Measurements from ENCODE around the gene LGALS4. TPM values are rescaled to one million over a fixed set of nuclear protein-coding genes. Genes with fewer than 3 reads are reported as not detected.
"Not testable (repeated sequence)": the region's sequence is repeated elsewhere in the genome, so short reads cannot be mapped to it uniquely, and the experiment has no call there.

The LGALS4 gene
- polyA plus RNA-seq, 1 of the 3 experiments (the other 2 are of a cell fraction) = 0.21 TPM

DNA sequence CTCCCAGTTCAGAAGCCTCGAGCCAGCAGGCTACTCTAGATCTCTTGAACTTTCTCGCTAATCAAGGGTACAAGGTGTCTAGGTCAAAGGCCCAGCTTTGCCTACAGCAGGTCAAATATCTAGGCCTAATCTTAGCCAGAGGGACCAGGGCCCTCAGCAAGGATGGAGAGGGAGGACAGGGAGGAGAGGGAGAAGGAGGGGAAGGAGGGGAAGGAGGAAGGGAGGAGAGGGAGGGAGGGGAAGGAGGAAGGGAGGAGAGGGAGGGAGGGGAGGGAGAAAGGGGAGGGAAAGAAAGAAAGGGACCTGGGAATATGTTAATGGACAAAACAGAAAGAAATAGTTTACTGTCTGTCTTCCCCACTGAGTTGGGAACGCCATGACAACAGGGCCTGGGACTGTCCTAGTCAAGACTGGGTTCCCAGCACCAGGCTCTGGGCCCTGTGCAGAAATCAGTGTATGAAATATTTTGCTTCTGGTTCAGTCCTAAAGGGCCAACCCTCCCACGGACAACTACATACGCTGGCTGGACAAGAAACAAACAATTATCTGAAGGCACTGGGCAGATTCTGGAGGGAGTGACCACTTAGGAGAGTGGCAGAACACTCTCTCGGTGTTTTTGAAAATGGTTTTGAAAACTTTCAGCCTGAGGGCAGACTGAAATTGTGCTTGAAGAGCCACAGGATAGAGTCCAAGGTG, 14.3 kb upstream of the LGALS4 start:
- H3K4me2 ChIP-seq = no peak overlapping the region
- no peak for DNase-seq
- ChIA-PET CTCF (no interaction called here), POLR2A (no interaction called here)
- no peak overlapping the region for H3K27ac ChIP-seq (ENCODE audit: low read depth in 2 of 2, low read length in 1 of 2)
- H3K4me3 ChIP-seq (ENCODE audit: low read depth in 2 of 2, low read length in 1 of 2) = no peak overlapping the region
- 86% methylated on average over 6 of the region's 6 CpGs for WGBS (ENCODE audit: low lambda C conversion rate)
- no peaks in the 10 kb centered on the region for H4K20me1 ChIP-seq (ENCODE audit: insufficient read depth)
- H3K9me3 ChIP-seq = no peaks in the 10 kb centered on the region
- no peaks in the 10 kb centered on the region for H3K27me3 ChIP-seq (ENCODE audit: insufficient read depth)
- H3K79me2 ChIP-seq (ENCODE audit: insufficient read depth) = peaks cover 13% of the 10 kb centered on the region; the same call in 1 of the 2 replicates
- no peaks in the 10 kb centered on the region for H3K9me2 ChIP-seq
- H3K9ac ChIP-seq = no peak overlapping the region
- peaks cover 3 to 27% of the 10 kb centered on the region in 2 experiments for H3K36me3 ChIP-seq (replicated peaks in 1 of 2; ENCODE audit: control insufficient read depth in 1 of 2, insufficient read depth in 2 of 2, low read length in 1 of 2)
- TF ChIP-seq, protein P1, sequence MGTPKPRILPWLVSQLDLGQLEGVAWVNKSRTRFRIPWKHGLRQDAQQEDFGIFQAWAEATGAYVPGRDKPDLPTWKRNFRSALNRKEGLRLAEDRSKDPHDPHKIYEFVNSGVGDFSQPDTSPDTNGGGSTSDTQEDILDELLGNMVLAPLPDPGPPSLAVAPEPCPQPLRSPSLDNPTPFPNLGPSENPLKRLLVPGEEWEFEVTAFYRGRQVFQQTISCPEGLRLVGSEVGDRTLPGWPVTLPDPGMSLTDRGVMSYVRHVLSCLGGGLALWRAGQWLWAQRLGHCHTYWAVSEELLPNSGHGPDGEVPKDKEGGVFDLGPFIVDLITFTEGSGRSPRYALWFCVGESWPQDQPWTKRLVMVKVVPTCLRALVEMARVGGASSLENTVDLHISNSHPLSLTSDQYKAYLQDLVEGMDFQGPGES (IDR thresholded peaks at IDR 0.05; ENCODE audit: low read depth, low read length) = no peak
- no peak for TF ChIP-seq NRF1 (IDR thresholded peaks at IDR 0.05; ENCODE audit: low read depth, low read length)
- TF ChIP-seq GATA2 (CRISPR knock-in tag; IDR thresholded peaks at IDR 0.05) = no peak
- no peak for TF ChIP-seq NFIC (IDR thresholded peaks at IDR 0.05; ENCODE audit: borderline replicate concordance)
- no peak for TF ChIP-seq SMC3 (IDR thresholded peaks at IDR 0.05; ENCODE audit: low read depth, low read length)
- TF ChIP-seq, protein P2, sequence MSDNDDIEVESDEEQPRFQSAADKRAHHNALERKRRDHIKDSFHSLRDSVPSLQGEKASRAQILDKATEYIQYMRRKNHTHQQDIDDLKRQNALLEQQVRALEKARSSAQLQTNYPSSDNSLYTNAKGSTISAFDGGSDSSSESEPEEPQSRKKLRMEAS (IDR thresholded peaks at IDR 0.05; ENCODE audit: low read depth) = no peak
- no peak for TF ChIP-seq YY1 (IDR thresholded peaks at IDR 0.05; ENCODE audit: low read depth)
- no peak for TF ChIP-seq TEAD4 (IDR thresholded peaks at IDR 0.05; ENCODE audit: borderline replicate concordance, insufficient read depth)
- no peak for TF ChIP-seq JUND (IDR thresholded peaks at IDR 0.05)
- TF ChIP-seq, protein P3, sequence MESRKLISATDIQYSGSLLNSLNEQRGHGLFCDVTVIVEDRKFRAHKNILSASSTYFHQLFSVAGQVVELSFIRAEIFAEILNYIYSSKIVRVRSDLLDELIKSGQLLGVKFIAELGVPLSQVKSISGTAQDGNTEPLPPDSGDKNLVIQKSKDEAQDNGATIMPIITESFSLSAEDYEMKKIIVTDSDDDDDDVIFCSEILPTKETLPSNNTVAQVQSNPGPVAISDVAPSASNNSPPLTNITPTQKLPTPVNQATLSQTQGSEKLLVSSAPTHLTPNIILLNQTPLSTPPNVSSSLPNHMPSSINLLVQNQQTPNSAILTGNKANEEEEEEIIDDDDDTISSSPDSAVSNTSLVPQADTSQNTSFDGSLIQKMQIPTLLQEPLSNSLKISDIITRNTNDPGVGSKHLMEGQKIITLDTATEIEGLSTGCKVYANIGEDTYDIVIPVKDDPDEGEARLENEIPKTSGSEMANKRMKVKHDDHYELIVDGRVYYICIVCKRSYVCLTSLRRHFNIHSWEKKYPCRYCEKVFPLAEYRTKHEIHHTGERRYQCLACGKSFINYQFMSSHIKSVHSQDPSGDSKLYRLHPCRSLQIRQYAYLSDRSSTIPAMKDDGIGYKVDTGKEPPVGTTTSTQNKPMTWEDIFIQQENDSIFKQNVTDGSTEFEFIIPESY (IDR thresholded peaks at IDR 0.05; ENCODE audit: borderline replicate concordance, low read depth) = no peak
- no peak for TF ChIP-seq TAF1 (IDR thresholded peaks at IDR 0.05; ENCODE audit: borderline replicate concordance, low read depth, low read length)
- TF ChIP-seq, protein P4, sequence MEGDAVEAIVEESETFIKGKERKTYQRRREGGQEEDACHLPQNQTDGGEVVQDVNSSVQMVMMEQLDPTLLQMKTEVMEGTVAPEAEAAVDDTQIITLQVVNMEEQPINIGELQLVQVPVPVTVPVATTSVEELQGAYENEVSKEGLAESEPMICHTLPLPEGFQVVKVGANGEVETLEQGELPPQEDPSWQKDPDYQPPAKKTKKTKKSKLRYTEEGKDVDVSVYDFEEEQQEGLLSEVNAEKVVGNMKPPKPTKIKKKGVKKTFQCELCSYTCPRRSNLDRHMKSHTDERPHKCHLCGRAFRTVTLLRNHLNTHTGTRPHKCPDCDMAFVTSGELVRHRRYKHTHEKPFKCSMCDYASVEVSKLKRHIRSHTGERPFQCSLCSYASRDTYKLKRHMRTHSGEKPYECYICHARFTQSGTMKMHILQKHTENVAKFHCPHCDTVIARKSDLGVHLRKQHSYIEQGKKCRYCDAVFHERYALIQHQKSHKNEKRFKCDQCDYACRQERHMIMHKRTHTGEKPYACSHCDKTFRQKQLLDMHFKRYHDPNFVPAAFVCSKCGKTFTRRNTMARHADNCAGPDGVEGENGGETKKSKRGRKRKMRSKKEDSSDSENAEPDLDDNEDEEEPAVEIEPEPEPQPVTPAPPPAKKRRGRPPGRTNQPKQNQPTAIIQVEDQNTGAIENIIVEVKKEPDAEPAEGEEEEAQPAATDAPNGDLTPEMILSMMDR (IDR thresholded peaks at IDR 0.05) = no peak
- no peak for TF ChIP-seq ELF1 (IDR thresholded peaks at IDR 0.05)
- TF ChIP-seq FOXM1 (IDR thresholded peaks at IDR 0.05; ENCODE audit: low read depth) = no peak
- no peak for TF ChIP-seq MEF2A (IDR thresholded peaks at IDR 0.05; ENCODE audit: borderline replicate concordance, low read depth)
- peaks cover 14% of the 10 kb centered on the region for H3F3A ChIP-seq (replicated peaks; ENCODE audit: insufficient read depth)
- H3K4me1 ChIP-seq (ENCODE audit: control insufficient read depth in 1 of 2, insufficient read depth in 2 of 2, low read depth in 1 of 2, low read length in 1 of 2) = peaks cover 6 to 11% of the 10 kb centered on the region in 2 experiments; a peak in 2 of 4 replicates
- no peak overlapping the region for H2AFZ ChIP-seq (ENCODE audit: low read depth)

DNA sequence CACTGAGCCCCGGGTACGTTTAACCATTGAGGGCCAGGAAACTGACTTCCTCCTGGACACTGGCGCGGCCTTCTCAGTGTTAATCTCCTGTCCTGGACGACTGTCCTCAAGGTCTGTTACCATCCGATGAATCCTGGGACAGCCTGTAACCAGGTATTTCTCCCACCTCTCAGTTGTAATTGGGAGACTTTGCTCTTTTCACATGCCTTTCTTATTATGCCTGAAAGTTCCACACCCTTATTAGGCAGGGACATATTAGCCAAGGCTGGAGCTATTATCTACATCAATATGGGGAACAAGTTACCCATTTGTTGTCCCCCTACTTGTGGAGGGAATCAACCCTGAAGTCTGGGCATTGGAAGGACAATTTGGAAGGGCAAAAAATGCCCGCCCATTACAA, 13.2 kb upstream of the LGALS4 start:
- not testable (repeated sequence) for H3K9me2 ChIP-seq; H3K9me3 ChIP-seq; H3K79me2 ChIP-seq (ENCODE audit: insufficient read depth); H4K20me1 ChIP-seq (ENCODE audit: insufficient read depth); H3K9ac ChIP-seq; H3F3A ChIP-seq (replicated peaks; ENCODE audit: insufficient read depth); H3K4me2 ChIP-seq; H3K27me3 ChIP-seq (ENCODE audit: insufficient read depth); H3K27ac ChIP-seq (ENCODE audit: low read depth in 2 of 2, low read length in 1 of 2); DNase-seq; H3K4me3 ChIP-seq (ENCODE audit: low read depth in 2 of 2, low read length in 1 of 2); H2AFZ ChIP-seq (ENCODE audit: low read depth); H3K4me1 ChIP-seq (ENCODE audit: control insufficient read depth in 1 of 2, insufficient read depth in 2 of 2, low read depth in 1 of 2, low read length in 1 of 2)
- ChIA-PET POLR2A (interaction anchor here (1.2 kb wide), 1 partner anchor 8 kb away, joined by 3 read pairs; no protein-coding TSS in a partner anchor), CTCF (interaction anchor here (0.6 kb wide), 1 partner anchor 812 kb away, joined by 3 read pairs; no protein-coding TSS in a partner anchor)
- peaks cover 3 to 27% of the 10 kb centered on the region in 2 experiments for H3K36me3 ChIP-seq (replicated peaks in 1 of 2; ENCODE audit: control insufficient read depth in 1 of 2, insufficient read depth in 2 of 2, low read length in 1 of 2)
- 91% methylated on average over 5 of the region's 7 CpGs for WGBS (ENCODE audit: low lambda C conversion rate)

DNA sequence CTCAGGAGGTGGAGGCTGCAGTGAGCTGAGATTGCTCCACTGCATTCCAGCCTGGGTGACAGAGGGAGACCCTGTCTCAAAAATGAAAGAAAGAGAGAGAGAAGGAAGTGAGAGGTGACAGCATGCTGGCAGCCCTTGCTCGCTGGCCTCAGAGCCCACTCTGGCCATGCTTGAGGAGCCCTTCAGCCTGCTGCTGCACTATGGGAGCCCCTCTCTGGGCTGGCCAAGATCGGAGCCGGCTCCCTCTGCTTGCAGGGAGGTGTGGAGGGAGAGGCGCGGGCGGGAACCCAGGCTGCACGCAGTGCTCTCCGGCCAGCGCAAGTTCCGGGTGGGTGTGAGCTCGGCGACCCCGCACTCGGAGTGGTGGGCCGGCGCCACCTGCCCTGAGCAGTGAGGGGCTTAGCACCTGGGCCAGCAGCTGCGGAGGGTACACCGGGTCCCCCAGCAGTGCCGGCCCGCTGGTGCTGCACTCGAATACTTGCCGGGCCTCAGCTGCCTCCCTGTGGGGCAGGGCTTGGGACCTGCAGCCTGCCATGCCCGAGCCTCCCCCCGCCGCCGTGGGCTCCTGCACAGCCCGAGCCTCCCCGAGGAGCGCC, 8.6 kb upstream of the LGALS4 start:
- H3K4me3 ChIP-seq (ENCODE audit: low read depth in 2 of 2, low read length in 1 of 2); CTCF ChIA-PET; H3K9me3 ChIP-seq; DNase-seq; H4K20me1 ChIP-seq (ENCODE audit: insufficient read depth); H3F3A ChIP-seq (replicated peaks; ENCODE audit: insufficient read depth); H3K27ac ChIP-seq (ENCODE audit: low read depth in 2 of 2, low read length in 1 of 2); H3K27me3 ChIP-seq (ENCODE audit: insufficient read depth); H2AFZ ChIP-seq (ENCODE audit: low read depth); H3K4me2 ChIP-seq; H3K79me2 ChIP-seq (ENCODE audit: insufficient read depth); H3K36me3 ChIP-seq (replicated peaks in 1 of 2; ENCODE audit: control insufficient read depth in 1 of 2, insufficient read depth in 2 of 2, low read length in 1 of 2); H3K9ac ChIP-seq; H3K4me1 ChIP-seq (ENCODE audit: control insufficient read depth in 1 of 2, insufficient read depth in 2 of 2, low read depth in 1 of 2, low read length in 1 of 2); H3K9me2 ChIP-seq: not testable (repeated sequence)
- 90% methylated on average over 13 of the region's 29 CpGs for WGBS (ENCODE audit: low lambda C conversion rate)
- POLR2A ChIA-PET = interaction anchor here (1.6 kb wide), 1 partner anchor 11 kb away, joined by 5 read pairs; the partner anchor contains the start of gene ECH1
